BJ (cell line): ENCODE results near the gene HACD4. TPM values are rescaled to one million over a fixed set of nuclear protein-coding genes. Genes with fewer than 3 reads are reported as not detected.

Experiments used
- CTCF ChIA-PET: fragments of 350-600 bp; formaldehyde crosslinking; extraction: SDS; loops from one replicate; lab custom pipeline; 2021; ENCODE audit warnings: antibody characterized with exemption, inconsistent platforms; lab: Yijun Ruan, JAX
- POLR2A ChIA-PET: fragments of 300-600 bp; sonication (Branson Sonifier 250); formaldehyde crosslinking; extraction: SDS; loops from one replicate; lab custom pipeline; 2021; ENCODE audit warnings: antibody characterized with exemption; lab: Charles Lee
- DNase-seq: peaks from one replicate; pipeline ENCODE4 v3.0.0-alpha.2; 2011; ENCODE audit warnings: low read depth
- H3K27me3 ChIP-seq: 2 replicates; pipeline ENCODE4 v1.6.0; 2011; ENCODE audit warnings: low read length; ENCODE audit not compliant: control insufficient read depth, insufficient read depth
- H3K36me3 ChIP-seq: 2 replicates; pipeline ENCODE4 v1.5.1; 2011; ENCODE audit warnings: low read length; ENCODE audit not compliant: control insufficient read depth, insufficient read depth
- H3K4me3 ChIP-seq: 2 replicates; pipeline ENCODE4 v1.5.1; 2011; ENCODE audit warnings: low read depth, mild to moderate bottlenecking, control low read depth, low read length
- polyA plus RNA-seq: library from polyadenylated mRNA; depleted of rRNA; stranded (reverse); fragments of >200 nt; gene quantifications from 2 replicates; pipeline ENCODE4 v1.2.3, GENCODE V29; 2011
- TF ChIP-seq, protein P1 (sequence below): IDR thresholded peaks from 2 replicates; pipeline ENCODE4 v1.5.1; 2011; ENCODE audit warnings: low read depth, mild to moderate bottlenecking, control low read depth, inconsistent platforms, low read length, moderate library complexity; ENCODE audit not compliant: insufficient read depth

Gene HACD4
- polyA plus RNA-seq, 1 experiment, result 4.3 TPM

- ChIA-PET POLR2A (interaction anchor here (0.7 kb wide), 1 partner anchor 118 kb away, joined by 3 read pairs; no protein-coding TSS in a partner anchor), CTCF (interaction anchor here (2.2 kb wide), 1 partner anchor 10 kb away, joined by 5 read pairs; no protein-coding TSS in a partner anchor)
- no peak overlapping the region for H3K4me3 ChIP-seq
- DNase-seq, result no peak
- TF ChIP-seq, protein P1, sequence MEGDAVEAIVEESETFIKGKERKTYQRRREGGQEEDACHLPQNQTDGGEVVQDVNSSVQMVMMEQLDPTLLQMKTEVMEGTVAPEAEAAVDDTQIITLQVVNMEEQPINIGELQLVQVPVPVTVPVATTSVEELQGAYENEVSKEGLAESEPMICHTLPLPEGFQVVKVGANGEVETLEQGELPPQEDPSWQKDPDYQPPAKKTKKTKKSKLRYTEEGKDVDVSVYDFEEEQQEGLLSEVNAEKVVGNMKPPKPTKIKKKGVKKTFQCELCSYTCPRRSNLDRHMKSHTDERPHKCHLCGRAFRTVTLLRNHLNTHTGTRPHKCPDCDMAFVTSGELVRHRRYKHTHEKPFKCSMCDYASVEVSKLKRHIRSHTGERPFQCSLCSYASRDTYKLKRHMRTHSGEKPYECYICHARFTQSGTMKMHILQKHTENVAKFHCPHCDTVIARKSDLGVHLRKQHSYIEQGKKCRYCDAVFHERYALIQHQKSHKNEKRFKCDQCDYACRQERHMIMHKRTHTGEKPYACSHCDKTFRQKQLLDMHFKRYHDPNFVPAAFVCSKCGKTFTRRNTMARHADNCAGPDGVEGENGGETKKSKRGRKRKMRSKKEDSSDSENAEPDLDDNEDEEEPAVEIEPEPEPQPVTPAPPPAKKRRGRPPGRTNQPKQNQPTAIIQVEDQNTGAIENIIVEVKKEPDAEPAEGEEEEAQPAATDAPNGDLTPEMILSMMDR, result no peak
- no peaks in the 10 kb centered on the region for H3K36me3 ChIP-seq
- H3K27me3 ChIP-seq, result no peaks in the 10 kb centered on the region
Observed at GRCh38 chr9:21070906-21071305, 39.5 kb upstream of the HACD4 start.

DNA sequence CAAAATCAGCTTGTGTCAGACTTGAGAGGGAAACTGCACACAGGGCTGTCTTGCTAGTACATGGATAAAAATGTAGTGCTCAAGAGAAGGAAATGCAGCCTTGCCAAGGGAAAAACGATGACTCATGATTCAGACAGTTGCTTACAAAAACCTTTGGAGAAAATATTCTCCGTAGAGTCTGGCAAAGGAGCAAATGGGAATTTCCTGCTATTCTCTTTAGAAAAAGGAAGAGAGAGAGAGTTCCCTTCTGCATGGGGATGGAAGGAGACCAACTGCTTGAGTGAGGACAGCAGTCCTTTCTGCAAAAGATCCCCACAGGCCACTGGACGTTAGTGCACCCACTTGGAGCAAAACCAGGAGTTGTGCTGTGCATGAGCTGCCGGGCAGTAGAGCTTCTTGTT, 38.7 kb upstream of the HACD4 start:
- CTCF ChIA-PET, result interaction anchor here (1.2 to 2.2 kb wide), 3 partner anchors 9 to 12 kb away, joined by 3 to 5 read pairs (median 4); no protein-coding TSS in a partner anchor
- Histone ChIP-seq H3K27me3 (no peaks in the 10 kb centered on the region), H3K36me3 (no peaks in the 10 kb centered on the region), H3K4me3 (no peak overlapping the region)
- DNase-seq, result peak; percentile 84
- POLR2A ChIA-PET, result interaction anchor here (0.7 kb wide), 1 partner anchor 117 kb away, joined by 3 read pairs; no protein-coding TSS in a partner anchor
- TF ChIP-seq, protein P1, result peak; percentile 29; the same call in 1 of the 2 replicates

- Histone ChIP-seq H3K4me3 (no peak overlapping the region), H3K36me3 (no peaks in the 10 kb centered on the region), H3K27me3 (no peaks in the 10 kb centered on the region)
- TF ChIP-seq, protein P1, result peak; percentile 35; the same call in 1 of the 2 replicates
- POLR2A ChIA-PET, result no interaction called here
- CTCF ChIA-PET, result interaction anchor here (0.5 to 1.6 kb wide), 2 partner anchors 9 to 409 kb away, joined by 3 to 5 read pairs; no protein-coding TSS in a partner anchor
- peak; percentile 73 for DNase-seq
Observed at GRCh38 chr9:21060919-21061561, 29.6 kb upstream of the HACD4 start.

DNA sequence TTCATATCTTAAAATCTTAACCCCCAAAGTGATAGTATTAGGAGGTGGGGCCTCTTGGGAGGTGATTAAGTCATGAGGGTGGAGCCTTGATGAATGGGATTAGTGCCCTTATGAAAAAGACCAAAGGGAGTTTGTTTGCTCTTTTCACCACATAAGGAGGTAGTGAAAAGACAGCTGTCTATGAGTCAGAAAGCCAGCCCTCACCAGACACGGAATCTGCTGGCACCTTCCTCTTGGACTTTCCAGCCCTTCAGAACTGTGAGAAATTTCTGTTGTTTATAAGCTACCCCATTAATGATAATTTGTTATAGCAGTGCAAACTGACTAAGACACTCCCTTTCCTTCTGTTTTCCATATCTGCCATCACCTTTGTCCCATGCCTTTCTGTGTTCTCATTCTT, 25.5 kb upstream of the HACD4 start:
- ChIA-PET CTCF (interaction anchor here (0.9 kb wide), 1 partner anchor 26 kb away, joined by 3 read pairs; the partner anchor contains the start of gene HACD4), POLR2A (no interaction called here)
- TF ChIP-seq, protein P1, result no peak
- DNase-seq, result no peak
- Histone ChIP-seq H3K27me3 (no peaks in the 10 kb centered on the region), H3K4me3 (no peak overlapping the region), H3K36me3 (no peaks in the 10 kb centered on the region)

DNA sequence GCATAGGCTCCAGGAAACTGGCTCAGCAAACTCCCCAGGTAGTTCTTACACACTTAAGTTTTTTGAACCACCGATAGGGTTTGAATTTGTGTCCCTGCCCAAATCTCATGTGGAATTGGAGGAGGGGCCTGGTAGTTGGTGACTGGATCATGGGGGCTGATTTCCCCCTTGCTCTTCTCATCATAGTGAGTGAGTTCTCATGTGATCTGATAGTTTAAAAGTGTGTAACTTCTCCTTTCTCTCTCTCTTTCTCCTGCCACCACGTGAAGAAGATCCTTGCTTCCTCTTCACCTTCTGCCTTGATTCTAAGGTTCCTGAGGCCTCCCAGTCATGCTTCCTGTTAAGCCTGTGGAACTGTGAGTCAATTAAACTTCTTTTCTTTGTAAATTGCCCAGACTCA, 22.4 kb upstream of the HACD4 start:
- ChIA-PET CTCF (interaction anchor here (0.6 kb wide), 1 partner anchor 14 kb away, joined by 4 read pairs; no protein-coding TSS in a partner anchor), POLR2A (no interaction called here)
- Histone ChIP-seq H3K36me3 (no peaks in the 10 kb centered on the region), H3K4me3 (no peak overlapping the region), H3K27me3 (no peaks in the 10 kb centered on the region)
- DNase-seq, result no peak
- TF ChIP-seq, protein P1, result no peak
